ENCODE results near the gene NTHL1. TPM values are rescaled to one million over a fixed set of nuclear protein-coding genes. Genes with fewer than 3 reads are reported as not detected.

NTHL1 gene
- total and polyA plus RNA-seq, 2 of the 8 experiments (the other 6 are each of a cell fraction or from before 2014, with no cell fraction given) = 70.9 to 150 TPM

DNA sequence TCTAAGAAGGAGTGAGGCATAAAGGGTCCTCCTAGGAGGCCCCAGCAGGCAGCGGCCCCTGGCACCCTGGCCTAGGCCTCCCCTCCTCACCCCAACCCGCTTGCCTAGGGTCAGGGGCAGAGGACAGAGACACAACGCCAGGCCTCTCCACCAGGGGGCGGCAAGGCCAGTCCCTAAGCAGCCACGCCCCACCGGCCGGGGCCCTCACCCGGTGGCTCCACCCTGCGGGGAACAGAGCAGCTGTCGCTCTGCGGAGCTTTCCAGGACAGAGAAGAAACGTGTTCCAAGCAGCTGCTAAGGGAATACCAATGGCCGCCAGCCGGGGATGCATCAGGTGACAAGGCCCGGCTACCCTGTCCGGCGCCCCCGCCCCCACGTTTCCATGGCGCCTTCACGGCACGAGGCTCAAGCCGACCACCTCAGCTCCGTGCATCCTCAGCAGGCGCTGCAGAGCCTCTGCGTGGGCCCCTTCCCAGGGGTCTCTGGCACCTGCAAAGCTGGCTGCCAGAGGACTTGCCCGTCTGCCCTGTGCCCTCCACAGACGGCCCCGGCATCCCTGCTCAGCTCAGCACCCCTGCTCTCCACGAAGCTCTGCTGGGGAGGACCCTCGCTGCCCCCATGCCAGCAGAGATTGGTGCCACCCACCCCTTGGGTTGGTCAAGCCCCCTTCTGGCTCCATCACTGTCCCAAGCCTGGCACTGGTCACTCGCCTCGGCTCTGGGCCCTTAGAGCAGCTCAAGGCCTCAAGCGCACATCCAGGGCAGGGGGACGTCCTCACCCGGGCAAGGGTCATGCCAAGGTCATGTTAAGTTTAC, 43.6 kb downstream of the NTHL1 start:
- peaks cover 9% of the 10 kb centered on the region; the same call in 1 of the 2 replicates for H3K79me1 ChIP-seq (ENCODE audit: low read depth, low read length)
- peak overlapping the region; percentile 66 for H4K91ac ChIP-seq (replicated peaks; ENCODE audit: insufficient read length, low read length)
- H3K4me2 ChIP-seq (ENCODE audit: insufficient read depth in 1 of 2, low read depth in 2 of 2, low read length in 2 of 2) = peak overlapping the region in 1 of 2 experiments; percentile 63; a peak in 2 of 4 replicates
- H3K4me3 ChIP-seq (ENCODE audit: extremely low read depth in 1 of 4, insufficient read depth in 2 of 4, low read depth in 3 of 4, low read length in 4 of 4) = peak overlapping the region in 2 of 4 experiments; percentile 14 to 33; a peak in 3 of 8 replicates
- H2BK20ac ChIP-seq (ENCODE audit: low read length) = no peak overlapping the region
- H3K79me2 ChIP-seq (ENCODE audit: control insufficient read depth in 1 of 2, insufficient read depth in 2 of 2, low read length in 2 of 2) = peaks cover 21 to 48% of the 10 kb centered on the region in 2 experiments; a peak in 3 of 4 replicates
- no peak overlapping the region for H3K18ac ChIP-seq (ENCODE audit: extremely low read depth, low read length)
- H3K4ac ChIP-seq (replicated peaks; ENCODE audit: insufficient read length, low read depth, low read length) = peak overlapping the region; percentile 80
- ChIA-PET POLR2A (ENCODE audit: partially characterized antibody) (interaction anchor here (0.6 to 4.7 kb wide), 20 partner anchors 8 to 151 kb away, joined by 3 to 37 read pairs (median 4); partner anchors contain the start of genes GFER, NPW, RNF151 and RPS2), CTCF (ENCODE audit: partially characterized antibody) (interaction anchor here (0.6 to 4.3 kb wide), 40 partner anchors 9 to 942 kb away, joined by 3 to 55 read pairs (median 4); partner anchors contain the start of genes GFER, NOXO1, NPW and NTHL1)
- peaks cover 5% of the 10 kb centered on the region; the same call in 1 of the 2 replicates for H3K23me2 ChIP-seq (ENCODE audit: low read depth, low read length)
- H4K5ac ChIP-seq (ENCODE audit: insufficient read length, low read depth, low read length) = no peak overlapping the region
- H3K56ac ChIP-seq (replicated peaks; ENCODE audit: insufficient read length, low read depth, low read length) = no peak overlapping the region
- WGBS, 2 experiments (ENCODE audit: extremely low coverage in 1 of 2, insufficient coverage in 1 of 2, insufficient read length in 1 of 2, insufficient replicate concordance in 2 of 2, low coverage in 1 of 2, low lambda C conversion rate in 2 of 2, missing lambda C conversion rate in 1 of 2) = 31% methylated on average over 35 of the region's 36 CpGs; no CpG with 5 or more reads in 1 of the 2 experiments
- peak; percentile 90 to 99 for DNase-seq (ENCODE audit: low read depth in 1 of 2, low spot score in 2 of 2)
- H3K9ac ChIP-seq (replicated peaks in 1 of 4; ENCODE audit: extremely low read depth in 1 of 4, low read depth in 3 of 4, low read length in 3 of 4) = peak overlapping the region in 2 of 4 experiments; percentile 2 to 13; a peak in 1 of 7 replicates
- H2AFZ ChIP-seq (ENCODE audit: low read length) = no peak overlapping the region
- no peak overlapping the region for H2BK12ac ChIP-seq (ENCODE audit: low read depth, low read length)
- peaks cover 21 to 38% (median 32%) of the 10 kb centered on the region in 4 experiments for H3K36me3 ChIP-seq (ENCODE audit: control insufficient read depth in 2 of 4, insufficient read depth in 4 of 4, low read length in 3 of 4)
- H2BK5ac ChIP-seq (ENCODE audit: low read depth, low read length) = peak overlapping the region; percentile 53; the same call in 1 of the 2 replicates
- H3K23ac ChIP-seq (ENCODE audit: insufficient read length) = no peak overlapping the region
- H3K4me1 ChIP-seq (replicated peaks in 1 of 4; ENCODE audit: control insufficient read depth in 3 of 4, insufficient read depth in 4 of 4, low read length in 3 of 4) = peaks cover 0 to 33% (median 18%) of the 10 kb centered on the region in 4 experiments; a peak in 5 of 7 replicates
- peak; percentile 88 for FAIRE-seq
- H3K27me3 ChIP-seq (replicated peaks in 1 of 4; ENCODE audit: control insufficient read depth in 3 of 4, extremely low read depth in 1 of 4, insufficient read depth in 3 of 4, low read length in 3 of 4) = no peaks in the 10 kb centered on the region
- no peak overlapping the region; the same call in 1 of the 2 replicates for H2BK15ac ChIP-seq (ENCODE audit: low read length)
- no peak overlapping the region for H3K14ac ChIP-seq (ENCODE audit: insufficient read length)
- H4K20me1 ChIP-seq (replicated peaks in 1 of 2; ENCODE audit: control insufficient read depth in 1 of 2, insufficient read depth in 2 of 2, low read length in 2 of 2) = peaks cover 29 to 69% of the 10 kb centered on the region in 2 experiments
- H4K8ac ChIP-seq (ENCODE audit: extremely low read depth, insufficient read depth, low read length) = peak overlapping the region; percentile 23
- peak overlapping the region; percentile 53; the same call in 1 of the 2 replicates for H3K27ac ChIP-seq (ENCODE audit: low read depth, low read length)
- no peaks in the 10 kb centered on the region for H3K9me3 ChIP-seq (ENCODE audit: insufficient read depth in 2 of 2, low read depth in 1 of 2, low read length in 1 of 2)
- H2AK5ac ChIP-seq (ENCODE audit: low read depth, low read length) = 0 out of 2 replicates have a peak overlapping the region, but pooled peaks have one; percentile 29
- no peak overlapping the region for H2BK120ac ChIP-seq (replicated peaks; ENCODE audit: low read depth, low read length)
- TF ChIP-seq EP300 (IDR thresholded peaks at IDR 0.05; ENCODE audit: borderline replicate concordance in 1 of 2, low read depth in 2 of 2, low read length in 2 of 2) (peak in 1 of 2 experiments; percentile 12; a peak in 1 of 3 replicates), SRF (IDR thresholded peaks at IDR 0.05; ENCODE audit: low read depth, low read length) (no peak), TAF7 (optimal IDR thresholded peaks at IDR 0.05; ENCODE audit: borderline replicate concordance, low read depth, low read length) (peak; percentile 76), RAD21 (IDR thresholded peaks at IDR 0.05 in 1 of 2, conservative IDR thresholded peaks at IDR 0.05 in 1 of 2; ENCODE audit: low read depth in 2 of 2, low read length in 2 of 2) (peak; percentile 55 to 62), KDM5A (IDR thresholded peaks at IDR 0.05; ENCODE audit: low read length) (no peak), JUND (IDR thresholded peaks at IDR 0.05; ENCODE audit: low read length) (peak; percentile 28; the same call in 1 of the 2 replicates), KDM1A (IDR thresholded peaks at IDR 0.05; ENCODE audit: borderline replicate concordance, low read length) (no peak), GABPA (IDR thresholded peaks at IDR 0.05; ENCODE audit: borderline replicate concordance, insufficient read depth, low read length) (peak; percentile 75; the same call in 1 of the 2 replicates)

All from H1 (cell line).